ENCODE data around the gene PAK6. TPM values are rescaled to one million over a fixed set of nuclear protein-coding genes. Genes with fewer than 3 reads are reported as not detected.

The PAK6 gene
- total and polyA plus RNA-seq, 7 donors, result 0.03 to 3.0 (median 0.56) TPM

- H3K9me3 ChIP-seq, result no peaks in the 10 kb centered on the region
- peak; percentile 25 for TF ChIP-seq CTCF (IDR thresholded peaks at IDR 0.05)
- peak overlapping the region; percentile 67 for H3K4me3 ChIP-seq
- intact Hi-C loops (cut with DNase I), result no loop called here
- H3K4me1 ChIP-seq, result peaks cover 10% of the 10 kb centered on the region
- no peaks in the 10 kb centered on the region for H3K36me3 ChIP-seq (ENCODE audit: insufficient read depth in 1 of 2, low read depth in 1 of 2)
- H3K27me3 ChIP-seq (ENCODE audit: insufficient read depth in 3 of 3, low read length in 2 of 3), result peaks cover 0 to 52% (median 39%) of the 10 kb centered on the region in 3 donors
- peak in 1 of 2 donors; percentile 76 for DNase-seq
- ATAC-seq, result peak; percentile 43 to 71 (median 56)
- WGBS, 3 donors, result 1 to 2% (median 1%) methylated on average over 55 to 92 of the region's 92 CpGs
- no peak overlapping the region for H3K27ac ChIP-seq
These were observed 43.4 kb downstream of the PAK6 start for GRCh38 chr15:40282147-40282868.

GRCh38 chr15:40282869-40283614, 44.2 kb downstream of the PAK6 start, which contains the start of gene ANKRD63:
TSS of gene ANKRD63 (minus strand) at chr15:40283064. CDS start at chr15:40282586, 478 bp downstream.
- 2 to 3% (median 2%) methylated on average over 54 to 76 of the region's 76 CpGs for WGBS, 3 donors
- ATAC-seq, result peak in 3 of 4 donors; percentile 9 to 45 (median 18)
- no peak within 1 kb of the TSS for H3K27ac ChIP-seq
- H3K36me3 ChIP-seq (ENCODE audit: insufficient read depth in 1 of 2, low read depth in 1 of 2), result no peaks in the 10 kb centered on the region
- no peak for TF ChIP-seq CTCF (IDR thresholded peaks at IDR 0.05)
- H3K4me1 ChIP-seq, result peaks cover 12% of the 10 kb centered on the region
- H3K27me3 ChIP-seq (ENCODE audit: insufficient read depth in 3 of 3, low read length in 2 of 3), result peaks cover 0 to 51% (median 34%) of the 10 kb centered on the region in 3 donors
- no peaks in the 10 kb centered on the region for H3K9me3 ChIP-seq
- peak within 1 kb of the TSS; percentile 67 for H3K4me3 ChIP-seq
- intact Hi-C loops (cut with DNase I), result no loop called here
- peak in 1 of 2 donors; percentile 38 for DNase-seq

DNA sequence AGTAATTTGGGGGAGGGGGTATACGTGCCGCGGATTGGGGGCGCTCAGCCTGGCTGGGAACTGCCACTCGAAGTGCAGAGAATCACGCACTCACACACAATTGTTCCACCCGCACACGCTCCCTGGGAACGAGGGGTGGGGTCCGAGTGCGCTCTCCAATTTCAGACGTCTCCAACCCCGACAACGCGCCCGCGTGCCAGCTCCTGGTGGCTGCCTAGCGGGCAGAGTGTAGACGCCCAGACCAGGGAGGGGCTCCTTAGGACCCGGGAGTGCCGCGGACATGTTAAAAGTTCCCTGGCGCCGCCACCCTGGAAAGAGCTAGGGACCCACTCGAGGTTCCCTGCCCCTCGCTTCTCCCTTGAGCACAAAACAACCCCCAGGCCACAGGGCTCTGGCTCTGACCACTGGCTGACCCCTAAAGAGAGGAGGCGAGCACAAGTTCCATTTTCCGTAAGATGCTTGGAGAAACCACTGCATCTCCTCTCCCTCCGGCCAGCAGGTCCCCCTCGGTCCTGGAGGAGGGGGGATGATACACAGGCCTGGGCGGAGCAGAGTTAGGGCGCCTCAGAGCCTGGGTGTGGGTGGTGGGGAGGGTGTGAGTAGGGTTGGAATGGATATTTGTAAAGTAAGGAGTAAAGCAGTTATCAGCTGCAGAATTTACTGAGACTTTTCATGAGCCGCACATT, 44.9 kb downstream of the PAK6 start:
- peaks cover 0 to 47% (median 31%) of the 10 kb centered on the region in 3 donors for H3K27me3 ChIP-seq (ENCODE audit: insufficient read depth in 3 of 3, low read length in 2 of 3)
- no peaks in the 10 kb centered on the region for H3K9me3 ChIP-seq
- DNase-seq, result no peak
- WGBS, 3 donors, result 31 to 35% (median 31%) methylated on average over 33 of the region's 33 CpGs
- peaks cover 12% of the 10 kb centered on the region for H3K4me1 ChIP-seq
- no peak for TF ChIP-seq CTCF (IDR thresholded peaks at IDR 0.05)
- H3K27ac ChIP-seq, result no peak overlapping the region
- H3K4me3 ChIP-seq, result no peak overlapping the region
- no peaks in the 10 kb centered on the region for H3K36me3 ChIP-seq (ENCODE audit: insufficient read depth in 1 of 2, low read depth in 1 of 2)
- ATAC-seq, result no peak
- intact Hi-C loops (cut with DNase I), result no loop called here

GRCh38 chr15:40285151-40285550, 46.3 kb downstream of the PAK6 start:
- TF ChIP-seq CTCF (IDR thresholded peaks at IDR 0.05), result no peak
- DNase-seq (no peak), ATAC-seq (no peak)
- no peaks in the 10 kb centered on the region for H3K36me3 ChIP-seq (ENCODE audit: insufficient read depth in 1 of 2, low read depth in 1 of 2)
- H3K27ac ChIP-seq, result no peak overlapping the region
- intact Hi-C loops (cut with DNase I), result no loop called here
- peaks cover 12% of the 10 kb centered on the region for H3K4me1 ChIP-seq
- H3K27me3 ChIP-seq (ENCODE audit: insufficient read depth in 3 of 3, low read length in 2 of 3), result peaks cover 0 to 34% (median 30%) of the 10 kb centered on the region in 3 donors
- no peak overlapping the region for H3K4me3 ChIP-seq
- H3K9me3 ChIP-seq, result no peaks in the 10 kb centered on the region
- 77 to 85% (median 79%) methylated on average over 4 of the region's 4 CpGs for WGBS, 3 donors

Data from psoas muscle (tissue), 8 donors.